ENCODE measurements around the gene ADGRG1.

Gene ADGRG1

GRCh38 chr16:57645691-57646387 is 17.4 kb downstream of the ADGRG1 start:
- TF ChIP-seq CTCF (IDR thresholded peaks at IDR 0.05) = no peak

- no peak for TF ChIP-seq CTCF (IDR thresholded peaks at IDR 0.05)
These were observed 18.1 kb downstream of the ADGRG1 start for GRCh38 chr16:57646388-57647039.

DNA sequence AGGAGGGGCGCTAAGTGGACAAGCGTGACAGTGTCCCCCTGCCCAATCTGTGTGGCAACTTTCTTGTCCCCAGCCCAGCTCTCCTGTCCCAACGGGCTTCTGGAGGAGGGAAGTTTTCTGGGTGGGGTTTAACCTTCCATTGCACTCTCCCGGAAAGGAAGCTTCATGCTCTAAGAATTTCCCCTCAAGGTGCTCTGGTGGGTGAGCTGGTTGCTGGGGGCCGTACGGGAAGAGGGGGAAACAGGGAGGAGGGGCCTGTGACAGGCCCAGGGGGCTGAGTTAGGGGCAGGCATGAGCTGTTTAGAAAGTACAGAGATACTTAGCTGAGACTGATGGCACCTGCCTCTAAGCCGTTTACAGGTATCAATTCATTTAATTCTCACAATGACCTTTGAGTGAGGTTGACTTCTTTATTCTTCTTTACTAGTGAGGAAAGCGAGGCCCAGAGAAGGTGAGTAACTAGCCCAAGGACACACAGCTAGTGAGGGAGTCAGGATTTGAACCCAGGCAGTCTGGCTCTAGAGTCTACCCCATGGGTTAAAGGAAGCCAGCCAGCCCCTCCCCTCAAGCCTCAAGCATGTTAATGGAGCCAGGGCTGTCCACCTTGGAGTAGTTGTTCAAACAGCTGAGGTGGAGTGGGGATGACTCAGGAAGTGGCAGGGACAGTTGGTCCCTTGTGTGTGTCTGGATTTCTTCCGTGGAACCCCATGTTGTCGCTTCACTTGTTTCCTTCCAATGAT is 18.9 kb downstream of the ADGRG1 start:
- no peak for TF ChIP-seq CTCF (IDR thresholded peaks at IDR 0.05)

DNA sequence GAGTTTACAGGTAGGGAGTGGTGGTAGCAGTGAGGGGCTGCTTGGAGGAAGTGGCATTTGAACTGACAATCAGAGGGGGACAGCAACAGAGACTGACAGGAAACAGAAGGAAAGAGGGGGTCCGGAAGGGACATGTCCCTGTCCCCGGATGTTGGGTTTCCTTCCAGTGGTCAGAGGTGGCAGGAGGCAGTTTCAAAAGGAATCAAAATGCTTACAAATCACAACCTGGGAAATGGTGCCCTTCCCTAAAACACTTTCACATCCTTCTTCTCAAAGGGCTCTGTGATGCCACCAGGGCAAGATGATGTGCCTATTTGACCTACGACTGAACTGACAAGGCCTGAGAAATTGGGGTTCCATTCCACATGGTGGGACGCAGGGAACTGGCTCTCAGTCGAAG is 19.7 kb downstream of the ADGRG1 start:
- TF ChIP-seq CTCF (IDR thresholded peaks at IDR 0.05) = no peak

GRCh38 chr16:57648581-57649442 is 20.4 kb downstream of the ADGRG1 start:
- peak; percentile 100 for TF ChIP-seq CTCF (IDR thresholded peaks at IDR 0.05)

DNA sequence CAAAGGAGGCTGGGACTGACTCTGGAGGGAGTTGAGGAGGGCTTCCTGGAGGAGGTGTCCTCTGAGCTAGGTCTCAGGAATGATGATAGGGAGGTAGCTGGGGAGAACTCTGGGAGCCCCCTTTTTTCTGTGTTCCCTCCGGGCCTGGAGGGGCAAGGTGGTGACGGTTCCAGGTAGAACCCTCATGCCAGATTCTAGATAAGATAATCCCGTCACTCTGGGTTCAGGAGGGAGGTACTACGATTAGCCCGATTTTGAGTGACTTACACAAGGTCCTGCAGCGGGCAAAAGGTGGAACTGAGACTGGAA is 21.0 kb downstream of the ADGRG1 start:
- TF ChIP-seq CTCF (IDR thresholded peaks at IDR 0.05) = no peak

GRCh38 chr16:57649846-57650245 is 21.4 kb downstream of the ADGRG1 start:
- no peak for TF ChIP-seq CTCF (IDR thresholded peaks at IDR 0.05)
